GM12878 (cell line): ENCODE results near the gene PLK4.

Experiments
- CBX5 ChIP-seq: sonication (generic); IDR thresholded peaks from 2 replicates; pipeline ENCODE4 v1.6.1; 2016; ENCODE audit warnings: low read depth, moderate library complexity, mild to moderate bottlenecking, inconsistent platforms
- POLR2AphosphoS5 ChIP-seq: IDR thresholded peaks from 2 replicates; pipeline ENCODE4 v1.6.1; 2011; ENCODE audit warnings: mild to moderate bottlenecking, low read length, inconsistent platforms

GRCh38 chr4:127852661-127853060, 28.0 kb upstream of the PLK4 start:
- TF ChIP-seq CBX5, result no peak
- TF ChIP-seq POLR2AphosphoS5, result no peak
